MM.1S (cell line): Measurements from ENCODE around the gene SNX1.

ENCODE experiments used
- DNase-seq: peaks from one replicate; pipeline ENCODE4 v3.0.0-alpha.2; 2015
- H2AFZ ChIP-seq: fragments of 300-600 bp; sonication (generic); 2 replicates; pipeline ENCODE4 v1.6.0; 2016; ENCODE audit warnings: antibody characterized with exemption, low read length
- H3F3A ChIP-seq: fragments of 300-600 bp; sonication (generic); 2 replicates; pipeline ENCODE4 v1.6.1; 2016; ENCODE audit warnings: mild to moderate bottlenecking, antibody characterized with exemption, low read length, moderate library complexity, mixed read lengths; ENCODE audit not compliant: insufficient read depth
- H3K27ac ChIP-seq: fragments of 300-600 bp; sonication (generic); 2 replicates; pipeline ENCODE4 v1.5.1; 2016; ENCODE audit warnings: mild to moderate bottlenecking, low read length
- H3K27me3 ChIP-seq: fragments of 300-600 bp; sonication (generic); replicated peaks from 2 replicates; pipeline ENCODE4 v1.6.0; 2016; ENCODE audit warnings: low read length; ENCODE audit not compliant: insufficient read depth
- H3K36me3 ChIP-seq: fragments of 300-600 bp; sonication (generic); replicated peaks from 2 replicates; pipeline ENCODE4 v1.6.1; 2016; ENCODE audit warnings: mild to moderate bottlenecking, low read length, mixed read lengths; ENCODE audit not compliant: insufficient read depth
- H3K4me1 ChIP-seq: fragments of 300-600 bp; sonication (generic); 2 replicates; pipeline ENCODE4 v1.6.1; 2016; ENCODE audit warnings: low read length, mixed read lengths
- H3K4me2 ChIP-seq: fragments of 300-600 bp; sonication (generic); 2 replicates; pipeline ENCODE4 v1.6.0; 2016; ENCODE audit warnings: low read depth, low read length
- H3K4me3 ChIP-seq: fragments of 300-600 bp; sonication (generic); 2 replicates; pipeline ENCODE4 v1.5.1; 2016; ENCODE audit warnings: low read length, mixed read lengths
- H3K79me2 ChIP-seq: fragments of 300-600 bp; sonication (generic); 2 replicates; pipeline ENCODE4 v1.6.1; 2016; ENCODE audit warnings: mixed run types, low read length, mixed read lengths
- H3K9ac ChIP-seq: fragments of 300-600 bp; sonication (generic); 2 replicates; pipeline ENCODE4 v1.6.1; 2016; ENCODE audit warnings: low read length, mixed read lengths
- H3K9me2 ChIP-seq: fragments of 300-600 bp; sonication (generic); replicated peaks from 2 replicates; pipeline ENCODE4 v1.6.1; 2016; ENCODE audit warnings: mild to moderate bottlenecking, low read length, mixed read lengths; ENCODE audit not compliant: insufficient read depth
- H3K9me3 ChIP-seq: fragments of 300-600 bp; sonication (generic); replicated peaks from 2 replicates; pipeline ENCODE4 v1.6.1; 2016; ENCODE audit warnings: mild to moderate bottlenecking, low read length, mixed read lengths; ENCODE audit not compliant: insufficient read depth
- H4K20me1 ChIP-seq: fragments of 300-600 bp; sonication (generic); 2 replicates; pipeline ENCODE4 v1.6.1; 2016; ENCODE audit warnings: mild to moderate bottlenecking, low read length, moderate library complexity, mixed read lengths; ENCODE audit not compliant: insufficient read depth
- EZH2 ChIP-seq: fragments of 300-600 bp; sonication (generic); optimal IDR thresholded peaks from 2 replicates; pipeline ENCODE3; 2017; ENCODE audit warnings: low read depth, mild to moderate bottlenecking, antibody characterized with exemption, low read length, mixed read lengths
- EZH2phosphoT487 ChIP-seq: fragments of 300-600 bp; sonication (generic); IDR thresholded peaks from 2 replicates; pipeline ENCODE4 v1.6.1; 2018; ENCODE audit warnings: antibody characterized with exemption, low read length
- TF ChIP-seq, protein P1 (sequence below): fragments of 300-600 bp; sonication (generic); IDR thresholded peaks from 2 replicates; pipeline ENCODE4 v1.5.1; 2016; ENCODE audit warnings: antibody characterized with exemption, low read length, mixed read lengths

SNX1 gene

DNA sequence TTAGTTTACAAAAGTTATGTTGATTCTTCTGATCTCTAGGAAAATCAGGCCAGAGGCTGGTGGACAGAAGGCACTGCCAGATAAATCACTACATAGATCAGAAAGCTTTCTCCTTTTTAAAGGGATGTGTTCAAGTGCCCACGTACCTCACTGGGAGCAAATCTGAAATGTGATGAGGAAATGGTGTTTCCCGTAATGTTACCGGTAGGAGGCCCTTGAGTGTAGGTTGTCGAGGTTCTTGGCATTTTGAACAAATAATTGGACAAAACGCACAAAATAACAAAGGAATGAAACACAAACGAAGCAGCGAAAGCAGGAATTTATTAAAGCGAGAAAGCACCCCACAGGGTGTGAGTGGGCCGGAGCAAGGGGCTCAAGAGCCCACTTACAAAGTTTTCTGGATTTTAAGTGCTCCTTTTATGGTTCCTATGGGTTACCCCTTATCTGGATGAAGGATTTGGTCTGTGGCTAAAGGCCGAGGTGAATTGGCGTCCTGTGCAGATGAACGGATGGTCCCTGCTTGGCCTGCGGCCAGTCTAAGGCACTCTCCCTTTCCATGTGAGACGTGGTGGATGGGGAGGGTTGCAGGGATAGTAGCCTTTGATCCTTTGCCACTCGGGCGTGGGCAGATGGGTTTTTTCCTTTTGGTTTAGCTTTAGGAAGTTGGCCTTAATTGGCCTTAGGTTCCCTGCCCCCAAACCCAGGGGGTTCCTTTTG, 1.0 kb downstream of the SNX1 start:
- peaks cover 22% of the 10 kb centered on the region for H4K20me1 ChIP-seq
- H3K4me1 ChIP-seq, result peaks cover 31% of the 10 kb centered on the region
- peak overlapping the region; percentile 87 for H3K4me2 ChIP-seq
- H3F3A ChIP-seq, result peaks cover 36% of the 10 kb centered on the region
- peaks cover 90% of the 10 kb centered on the region for H3K79me2 ChIP-seq
- peak; percentile 17 for DNase-seq
- TF ChIP-seq, protein P1, sequence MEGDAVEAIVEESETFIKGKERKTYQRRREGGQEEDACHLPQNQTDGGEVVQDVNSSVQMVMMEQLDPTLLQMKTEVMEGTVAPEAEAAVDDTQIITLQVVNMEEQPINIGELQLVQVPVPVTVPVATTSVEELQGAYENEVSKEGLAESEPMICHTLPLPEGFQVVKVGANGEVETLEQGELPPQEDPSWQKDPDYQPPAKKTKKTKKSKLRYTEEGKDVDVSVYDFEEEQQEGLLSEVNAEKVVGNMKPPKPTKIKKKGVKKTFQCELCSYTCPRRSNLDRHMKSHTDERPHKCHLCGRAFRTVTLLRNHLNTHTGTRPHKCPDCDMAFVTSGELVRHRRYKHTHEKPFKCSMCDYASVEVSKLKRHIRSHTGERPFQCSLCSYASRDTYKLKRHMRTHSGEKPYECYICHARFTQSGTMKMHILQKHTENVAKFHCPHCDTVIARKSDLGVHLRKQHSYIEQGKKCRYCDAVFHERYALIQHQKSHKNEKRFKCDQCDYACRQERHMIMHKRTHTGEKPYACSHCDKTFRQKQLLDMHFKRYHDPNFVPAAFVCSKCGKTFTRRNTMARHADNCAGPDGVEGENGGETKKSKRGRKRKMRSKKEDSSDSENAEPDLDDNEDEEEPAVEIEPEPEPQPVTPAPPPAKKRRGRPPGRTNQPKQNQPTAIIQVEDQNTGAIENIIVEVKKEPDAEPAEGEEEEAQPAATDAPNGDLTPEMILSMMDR, result peak; percentile 23
- no peak for TF ChIP-seq EZH2
- H3K27me3 ChIP-seq, result no peaks in the 10 kb centered on the region
- H3K9me3 ChIP-seq, result no peaks in the 10 kb centered on the region
- no peak overlapping the region; the same call in 1 of the 2 replicates for H3K27ac ChIP-seq
- H3K9me2 ChIP-seq, result no peaks in the 10 kb centered on the region
- H3K36me3 ChIP-seq, result no peaks in the 10 kb centered on the region
- peak overlapping the region; percentile 83 for H3K9ac ChIP-seq
- peak overlapping the region; percentile 92 for H3K4me3 ChIP-seq
- peak overlapping the region; percentile 82; the same call in 1 of the 2 replicates for H2AFZ ChIP-seq

DNA sequence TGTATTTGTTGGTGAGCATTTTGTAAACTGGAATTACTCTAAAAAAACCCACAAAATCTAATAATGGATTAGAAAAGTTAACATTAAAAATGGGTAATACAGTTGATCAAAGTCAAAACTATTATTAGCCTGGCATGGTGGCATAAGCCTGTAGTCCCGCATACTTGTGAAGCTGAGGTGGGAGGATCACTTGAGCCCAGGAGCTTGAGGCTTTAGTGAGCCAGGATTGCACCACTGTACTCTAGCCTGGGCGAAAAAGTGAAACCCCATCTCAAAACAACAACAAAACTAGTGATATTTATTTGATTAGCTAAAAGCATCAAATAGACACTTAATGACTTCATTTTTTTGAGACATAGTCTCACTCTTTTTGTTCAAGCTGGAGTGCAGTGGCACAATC, 3.6 kb downstream of the SNX1 start:
- Histone ChIP-seq H3K4me2 (no peak overlapping the region), H3K27ac (no peak overlapping the region), H3K36me3 (no peaks in the 10 kb centered on the region), H2AFZ (no peak overlapping the region), H3K4me3 (no peak overlapping the region), H3K9ac (no peak overlapping the region), H3K9me2 (no peaks in the 10 kb centered on the region), H3K4me1 (peaks cover 24% of the 10 kb centered on the region), H3K9me3 (no peaks in the 10 kb centered on the region), H3K27me3 (no peaks in the 10 kb centered on the region), H4K20me1 (peaks cover 27% of the 10 kb centered on the region), H3K79me2 (peaks cover 97% of the 10 kb centered on the region), H3F3A (peaks cover 15% of the 10 kb centered on the region)
- no peak for DNase-seq
- TF ChIP-seq EZH2 (no peak), EZH2phosphoT487 (no peak)
- TF ChIP-seq, protein P1, result no peak

DNA sequence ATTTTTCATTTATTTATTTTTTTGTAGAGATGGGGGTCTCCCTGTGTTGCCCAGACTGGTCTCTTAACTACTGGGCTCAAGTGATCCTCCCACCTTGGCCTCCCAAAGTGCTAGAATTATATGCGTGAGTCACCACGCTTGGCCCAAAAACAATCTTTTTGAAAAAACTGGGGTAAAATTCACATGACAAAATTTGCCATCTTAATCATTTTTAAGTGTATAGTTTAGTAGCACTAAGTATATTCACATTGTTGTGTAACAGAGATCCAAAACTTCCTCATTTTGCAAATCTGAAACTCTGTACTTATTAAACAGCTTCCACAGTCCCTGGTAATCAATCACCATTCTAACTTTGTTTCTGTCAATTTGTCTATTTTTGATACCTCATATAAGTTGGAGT, 5.2 kb downstream of the SNX1 start:
- peaks cover 27% of the 10 kb centered on the region for H4K20me1 ChIP-seq
- peaks cover 17% of the 10 kb centered on the region for H3K4me1 ChIP-seq
- H3K9me2 ChIP-seq, result no peaks in the 10 kb centered on the region
- H3K4me3 ChIP-seq, result no peak overlapping the region
- no peaks in the 10 kb centered on the region for H3K9me3 ChIP-seq
- no peak overlapping the region for H3K9ac ChIP-seq
- no peaks in the 10 kb centered on the region for H3K27me3 ChIP-seq
- H3K79me2 ChIP-seq, result peaks cover 98% of the 10 kb centered on the region
- peaks cover 6% of the 10 kb centered on the region; the same call in 1 of the 2 replicates for H3F3A ChIP-seq
- TF ChIP-seq EZH2phosphoT487 (no peak), EZH2 (no peak)
- TF ChIP-seq, protein P1, result no peak
- H3K4me2 ChIP-seq, result no peak overlapping the region
- no peaks in the 10 kb centered on the region for H3K36me3 ChIP-seq
- H3K27ac ChIP-seq, result no peak overlapping the region
- H2AFZ ChIP-seq, result no peak overlapping the region
- DNase-seq, result no peak
